GM12801 (cell line): ENCODE results near the gene TTC5.

Experiments used
- CTCF ChIP-seq: IDR thresholded peaks from one replicate; pipeline ENCODE4 v1.5.1; 2011; ENCODE audit warnings: control low read depth; ENCODE audit not compliant: insufficient read length; ENCODE audit errors: extremely low read depth

TTC5 gene

GRCh38 chr14:20343092-20343861 lies 37.5 kb upstream of the TTC5 start, which contains the start of gene PARP2:
Gene PARP2 (plus strand): TSS chr14:20343635. CDS start chr14:20343642, 7 bp downstream.
- no peak for TF ChIP-seq CTCF

GRCh38 chr14:20341646-20342045 lies 35.9 kb upstream of the TTC5 start:
- TF ChIP-seq CTCF = no peak

- TF ChIP-seq CTCF = no peak
Measured at GRCh38 chr14:20334017-20334416, 28.3 kb upstream of the TTC5 start.

- no peak for TF ChIP-seq CTCF
Measured at GRCh38 chr14:20333494-20333841, 27.7 kb upstream of the TTC5 start.

GRCh38 chr14:20332788-20333493 lies 27.2 kb upstream of the TTC5 start, which contains the start of gene CCNB1IP1:
Gene CCNB1IP1 (minus strand): TSS chr14:20333279. CDS start chr14:20316523, 16,756 bp downstream.
- no peak for TF ChIP-seq CTCF

GRCh38 chr14:20332431-20332787 lies 26.7 kb upstream of the TTC5 start:
- TF ChIP-seq CTCF = no peak

GRCh38 chr14:20331053-20331613 lies 25.4 kb upstream of the TTC5 start:
- TF ChIP-seq CTCF = no peak
